Neural cell (in vitro differentiated cells): ENCODE results near the gene SH3RF3.

Source experiments
- CTCF ChIP-seq: fragments of 450-650 bp; IDR thresholded peaks from 2 replicates; pipeline ENCODE4 v1.5.1; 2014; ENCODE audit warnings: antibody characterized with exemption, mild to moderate bottlenecking, moderate library complexity; ENCODE audit not compliant: poor library complexity, severe bottlenecking
- POLR2AphosphoS5 ChIP-seq: IDR thresholded peaks from 2 replicates; pipeline ENCODE4 v1.6.1; 2012
- REST ChIP-seq: IDR thresholded peaks from 2 replicates; pipeline ENCODE4 v1.6.1; 2012; ENCODE audit warnings: borderline replicate concordance
- TAF1 ChIP-seq: IDR thresholded peaks from 2 replicates; pipeline ENCODE4 v1.6.1; 2012; ENCODE audit warnings: low read depth

GRCh38 chr2:109284826-109285225 is 155.8 kb downstream of the SH3RF3 start:
- no peak for TF ChIP-seq CTCF
- TF ChIP-seq TAF1 = no peak
- TF ChIP-seq POLR2AphosphoS5 = no peak
- TF ChIP-seq REST = no peak
